SU-DHL-6 (cell line): ENCODE data around the gene TUBG1.

Experiments
- H2AFZ ChIP-seq: fragments of 200-600 bp; sonication (generic); 2 replicates; pipeline ENCODE4 v1.6.1; 2014; ENCODE audit warnings: low read depth, mild to moderate bottlenecking, moderate library complexity, mixed read lengths, antibody characterized with exemption, low read length; ENCODE audit not compliant: severe bottlenecking
- H3F3A ChIP-seq: fragments of 200-600 bp; shearing (Covaris generic); 2 replicates; pipeline ENCODE4 v1.6.0; 2016; ENCODE audit warnings: antibody characterized with exemption, mild to moderate bottlenecking; ENCODE audit not compliant: insufficient read depth
- H3K27ac ChIP-seq: fragments of 200-600 bp; sonication (generic); 2 replicates; pipeline ENCODE4 v1.5.1; 2016; ENCODE audit warnings: low read depth, mild to moderate bottlenecking, low read length, moderate library complexity, mixed read lengths
- H3K27me3 ChIP-seq: fragments of 200-600 bp; sonication (generic), shearing (Covaris generic); 2 replicates; pipeline ENCODE4 v1.6.0; 2014; ENCODE audit warnings: mild to moderate bottlenecking, low read length
- H3K36me3 ChIP-seq: fragments of 200-600 bp; sonication (generic); 2 replicates; pipeline ENCODE4 v1.6.1; 2014; ENCODE audit warnings: mild to moderate bottlenecking, low read length, mixed read lengths
- H3K4me2 ChIP-seq: fragments of 300-600, 200-600 bp; shearing (Covaris generic), sonication (generic); 2 replicates; pipeline ENCODE4 v1.6.0; 2014; ENCODE audit warnings: low read length, low read depth, mild to moderate bottlenecking; ENCODE audit not compliant: poor library complexity, severe bottlenecking
- H3K4me3 ChIP-seq: fragments of 200-600 bp; sonication (generic); 2 replicates; pipeline ENCODE4 v1.5.1; 2014; ENCODE audit warnings: antibody characterized with exemption, low read length, mild to moderate bottlenecking, mixed read lengths; ENCODE audit not compliant: insufficient read depth, poor library complexity, severe bottlenecking
- H3K79me2 ChIP-seq: fragments of 200-600 bp; sonication (generic); 2 replicates; pipeline ENCODE4 v1.6.1; 2014; ENCODE audit warnings: mild to moderate bottlenecking, low read length, moderate library complexity; ENCODE audit not compliant: insufficient read depth
- H3K9ac ChIP-seq: fragments of 200-600 bp; sonication (generic); 2 replicates; pipeline ENCODE4 v1.7.0; 2014; ENCODE audit warnings: mild to moderate bottlenecking, low read length
- H3K9me2 ChIP-seq: fragments of 200-600 bp; sonication (generic); replicated peaks from 2 replicates; pipeline ENCODE4 v1.6.1; 2014; ENCODE audit warnings: low read length; ENCODE audit not compliant: insufficient read depth
- H3K9me3 ChIP-seq: fragments of 200-600 bp; sonication (generic); 2 replicates; pipeline ENCODE4 v1.6.1; 2014; ENCODE audit warnings: low read length, mixed read lengths; ENCODE audit not compliant: insufficient read depth
- H4K20me1 ChIP-seq: fragments of 200-600 bp; sonication (generic); 2 replicates; pipeline ENCODE4 v1.6.1; 2014; ENCODE audit warnings: low read depth, mild to moderate bottlenecking, antibody characterized with exemption, low read length, moderate library complexity, mixed read lengths
- EZH2phosphoT487 ChIP-seq: fragments of 200-600 bp; sonication (generic), shearing (Covaris generic); conservative IDR thresholded peaks from 2 replicates; pipeline ENCODE4 v1.6.1; 2018; ENCODE audit warnings: mild to moderate bottlenecking, antibody characterized with exemption, low read length, moderate library complexity, mixed read lengths
- TF ChIP-seq, protein P1 (sequence below): fragments of 200-600 bp; sonication (generic); IDR thresholded peaks from one replicate; pipeline ENCODE4 v1.5.1; 2017; ENCODE audit warnings: antibody characterized with exemption, mild to moderate bottlenecking, low read length, moderate library complexity; ENCODE audit not compliant: insufficient read depth, poor library complexity, severe bottlenecking

Gene TUBG1

GRCh38 chr17:42651392-42651791 is 41.9 kb downstream of the TUBG1 start:
- no peak overlapping the region for H3K27ac ChIP-seq
- no peaks in the 10 kb centered on the region for H3K9me2 ChIP-seq
- H3K4me3 ChIP-seq = no peak overlapping the region
- H3F3A ChIP-seq = no peaks in the 10 kb centered on the region
- H2AFZ ChIP-seq = no peak overlapping the region
- no peak for TF ChIP-seq EZH2phosphoT487
- TF ChIP-seq, protein P1, sequence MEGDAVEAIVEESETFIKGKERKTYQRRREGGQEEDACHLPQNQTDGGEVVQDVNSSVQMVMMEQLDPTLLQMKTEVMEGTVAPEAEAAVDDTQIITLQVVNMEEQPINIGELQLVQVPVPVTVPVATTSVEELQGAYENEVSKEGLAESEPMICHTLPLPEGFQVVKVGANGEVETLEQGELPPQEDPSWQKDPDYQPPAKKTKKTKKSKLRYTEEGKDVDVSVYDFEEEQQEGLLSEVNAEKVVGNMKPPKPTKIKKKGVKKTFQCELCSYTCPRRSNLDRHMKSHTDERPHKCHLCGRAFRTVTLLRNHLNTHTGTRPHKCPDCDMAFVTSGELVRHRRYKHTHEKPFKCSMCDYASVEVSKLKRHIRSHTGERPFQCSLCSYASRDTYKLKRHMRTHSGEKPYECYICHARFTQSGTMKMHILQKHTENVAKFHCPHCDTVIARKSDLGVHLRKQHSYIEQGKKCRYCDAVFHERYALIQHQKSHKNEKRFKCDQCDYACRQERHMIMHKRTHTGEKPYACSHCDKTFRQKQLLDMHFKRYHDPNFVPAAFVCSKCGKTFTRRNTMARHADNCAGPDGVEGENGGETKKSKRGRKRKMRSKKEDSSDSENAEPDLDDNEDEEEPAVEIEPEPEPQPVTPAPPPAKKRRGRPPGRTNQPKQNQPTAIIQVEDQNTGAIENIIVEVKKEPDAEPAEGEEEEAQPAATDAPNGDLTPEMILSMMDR = no peak
- H3K27me3 ChIP-seq = no peaks in the 10 kb centered on the region
- no peaks in the 10 kb centered on the region for H3K36me3 ChIP-seq
- H3K4me2 ChIP-seq = no peak overlapping the region
- no peaks in the 10 kb centered on the region for H3K79me2 ChIP-seq
- no peaks in the 10 kb centered on the region for H4K20me1 ChIP-seq
- H3K9ac ChIP-seq = no peak overlapping the region
- no peaks in the 10 kb centered on the region for H3K9me3 ChIP-seq

DNA sequence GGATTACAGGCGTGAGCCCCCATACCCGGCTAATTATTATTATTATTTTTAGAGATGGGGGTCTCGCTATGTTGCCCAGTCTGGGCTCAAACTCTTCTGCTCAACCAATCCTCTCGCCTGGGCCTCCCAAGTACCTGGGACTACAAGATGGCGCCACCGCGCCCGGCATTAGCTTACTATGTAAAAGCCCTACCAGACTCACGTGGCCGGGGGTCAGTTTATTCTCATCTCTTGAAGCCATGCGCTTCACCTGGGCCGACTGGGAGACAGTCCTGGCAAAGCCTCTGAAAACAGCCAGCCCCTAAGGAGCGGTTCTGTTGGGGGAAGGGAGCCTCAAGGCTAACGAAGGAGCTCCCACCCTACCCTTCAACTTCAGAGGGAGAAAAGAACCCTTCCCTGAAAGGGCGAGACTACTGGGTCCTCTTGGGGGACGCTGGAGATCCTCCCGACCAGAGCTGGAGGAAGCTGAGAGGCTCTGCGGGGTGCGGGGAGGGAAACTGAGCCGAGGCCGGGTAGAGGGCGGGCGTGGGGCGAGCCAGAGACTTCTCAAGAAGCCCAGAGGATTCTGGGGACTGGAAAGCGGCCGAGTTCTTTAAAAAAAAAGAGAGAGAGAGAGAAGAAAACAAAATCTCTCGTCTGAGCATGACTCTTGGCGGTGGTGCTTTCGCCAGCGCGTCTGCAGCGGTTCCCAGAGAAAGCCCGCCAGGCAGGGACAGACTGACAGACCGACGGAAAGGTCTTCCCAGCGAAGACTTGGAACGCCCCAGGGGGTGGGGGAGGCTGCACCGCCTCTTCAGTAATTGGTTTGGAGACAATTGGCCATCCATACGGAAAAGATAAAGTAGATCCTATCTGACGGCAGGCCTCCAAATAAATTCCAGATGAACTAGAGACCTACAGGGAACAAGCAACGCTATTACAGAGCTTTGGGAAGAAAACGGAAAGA is 44.0 kb downstream of the TUBG1 start:
- no peaks in the 10 kb centered on the region for H3K9me3 ChIP-seq
- H3K36me3 ChIP-seq = no peaks in the 10 kb centered on the region
- no peaks in the 10 kb centered on the region for H3F3A ChIP-seq
- H3K4me2 ChIP-seq = no peak overlapping the region
- no peak overlapping the region for H3K27ac ChIP-seq
- H3K27me3 ChIP-seq = no peaks in the 10 kb centered on the region
- no peak overlapping the region for H3K9ac ChIP-seq
- no peak for TF ChIP-seq EZH2phosphoT487
- TF ChIP-seq, protein P1 = no peak
- no peak overlapping the region for H2AFZ ChIP-seq
- H4K20me1 ChIP-seq = no peaks in the 10 kb centered on the region
- H3K79me2 ChIP-seq = no peaks in the 10 kb centered on the region
- no peak overlapping the region for H3K4me3 ChIP-seq
- no peaks in the 10 kb centered on the region for H3K9me2 ChIP-seq

DNA sequence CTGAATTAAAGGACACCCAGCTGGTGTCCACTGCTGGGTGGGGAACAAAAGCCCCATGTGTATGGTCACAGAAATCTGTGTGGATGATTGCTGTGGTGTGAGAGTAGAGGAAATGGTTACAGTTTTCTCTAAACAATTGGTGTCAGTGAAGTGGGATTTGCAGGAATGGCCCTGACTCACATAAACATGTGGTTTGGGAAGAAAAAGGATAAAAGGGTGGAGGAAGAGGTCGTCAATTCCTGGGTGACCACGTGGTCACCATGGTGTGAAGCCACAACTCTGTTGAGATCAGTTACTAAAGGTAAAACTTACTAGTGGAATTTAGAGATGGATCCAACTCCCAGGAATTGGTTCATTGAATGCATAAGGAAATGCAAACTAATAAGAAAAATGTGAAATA is 46.0 kb downstream of the TUBG1 start:
- Histone ChIP-seq H3K4me2 (no peak overlapping the region), H3K79me2 (no peaks in the 10 kb centered on the region), H4K20me1 (no peaks in the 10 kb centered on the region), H3K9me2 (no peaks in the 10 kb centered on the region), H3K4me3 (no peak overlapping the region), H3K36me3 (no peaks in the 10 kb centered on the region), H3F3A (no peaks in the 10 kb centered on the region), H2AFZ (no peak overlapping the region), H3K9ac (no peak overlapping the region), H3K9me3 (no peaks in the 10 kb centered on the region), H3K27me3 (no peaks in the 10 kb centered on the region), H3K27ac (no peak overlapping the region)
- TF ChIP-seq, protein P1 = no peak
- no peak for TF ChIP-seq EZH2phosphoT487
